GM18951 (cell line): Measurements from ENCODE around the gene GRIK4.
"Not testable (repeated sequence)": the region's sequence is repeated elsewhere in the genome, so short reads cannot be mapped to it uniquely, and the experiment has no call there.

Source experiments
- POLR2A ChIP-seq: IDR thresholded peaks from 4 replicates; pipeline ENCODE4 v1.6.1; 2011; ENCODE audit warnings: mild to moderate bottlenecking; ENCODE audit not compliant: insufficient read length, insufficient read depth; ENCODE audit errors: extremely low read depth
- in situ Hi-C: fragments of 300-500 bp; cut with MboI; formaldehyde crosslinking; loops from one replicate; pipeline ENCODE4 v1.12.0; 2022; ENCODE audit warnings: low sequenced_read_pairs, mixed read lengths, inconsistent platforms; ENCODE audit not compliant: unreplicated experiment

The GRIK4 gene

GRCh38 chr11:120566176-120566575, 54.6 kb downstream of the GRIK4 start:
- in situ Hi-C loops: no loop called here
- no peak for TF ChIP-seq POLR2A

- TF ChIP-seq POLR2A: no peak
Observed at GRCh38 chr11:120568572-120569307, 57.2 kb downstream of the GRIK4 start.

GRCh38 chr11:120569861-120570260, 58.3 kb downstream of the GRIK4 start:
- in situ Hi-C loops: no loop called here
- no peak for TF ChIP-seq POLR2A

More at GRCh38 chr11:120568572-120569307, 57.2 kb downstream of the GRIK4 start:
- in situ Hi-C loops: no loop called here

GRCh38 chr11:120571476-120571875, 59.9 kb downstream of the GRIK4 start:
- no peak for TF ChIP-seq POLR2A
- in situ Hi-C loops: no loop called here

GRCh38 chr11:120573756-120574354, 62.3 kb downstream of the GRIK4 start:
- in situ Hi-C loops: no loop called here
- TF ChIP-seq POLR2A: no peak

- in situ Hi-C loops: no loop called here
- TF ChIP-seq POLR2A: no peak
Observed at GRCh38 chr11:120574876-120575275, 63.3 kb downstream of the GRIK4 start.

GRCh38 chr11:120575461-120575860, 63.9 kb downstream of the GRIK4 start:
- no peak for TF ChIP-seq POLR2A
- in situ Hi-C loops: no loop called here

- in situ Hi-C loops: no loop called here
- TF ChIP-seq POLR2A: no peak
Observed at GRCh38 chr11:120576606-120577005, 65.1 kb downstream of the GRIK4 start.

- no peak for TF ChIP-seq POLR2A
- in situ Hi-C loops: no loop called here
Observed at GRCh38 chr11:120577041-120577440, 65.5 kb downstream of the GRIK4 start.

- in situ Hi-C loops: no loop called here
Observed at GRCh38 chr11:120577624-120578363, 66.2 kb downstream of the GRIK4 start.

GRCh38 chr11:120578596-120579154, 67.1 kb downstream of the GRIK4 start:
- in situ Hi-C loops: no loop called here
- no peak for TF ChIP-seq POLR2A

More at GRCh38 chr11:120577624-120578363, 66.2 kb downstream of the GRIK4 start:
- no peak for TF ChIP-seq POLR2A

- in situ Hi-C loops: no loop called here
- no peak for TF ChIP-seq POLR2A
Observed at GRCh38 chr11:120579611-120580031, 68.1 kb downstream of the GRIK4 start.

GRCh38 chr11:120581313-120581712, 69.8 kb downstream of the GRIK4 start:
- TF ChIP-seq POLR2A: no peak
- in situ Hi-C loops: no loop called here

GRCh38 chr11:120582535-120582934, 71.0 kb downstream of the GRIK4 start:
- in situ Hi-C loops: not testable (repeated sequence)

- in situ Hi-C loops: no loop called here
- no peak for TF ChIP-seq POLR2A
Observed at GRCh38 chr11:120586072-120586471, 74.5 kb downstream of the GRIK4 start.
